HAP-1 (cell line): ENCODE data around the gene SLC9A3.

Source experiments
- DNase-seq, 2 experiments: peaks; one replicate each; pipeline ENCODE4 v3.0.0-alpha.2; 2016 to 2020; ENCODE audit warnings: low spot score in 2 of 2
- H3K27me3 ChIP-seq: fragments of 250-450 bp; sonication (Bioruptor Pico); 2 replicates; pipeline ENCODE4 v1.5.1; 2020; ENCODE audit warnings: low read depth, mild to moderate bottlenecking, moderate library complexity
- H3K36me3 ChIP-seq: fragments of 250-450 bp; sonication (Bioruptor Pico); replicated peaks from 2 replicates; pipeline ENCODE4 v1.5.1; 2020; ENCODE audit warnings: mild to moderate bottlenecking
- H3K4me1 ChIP-seq: fragments of 250-450 bp; sonication (Bioruptor Pico); 2 replicates; pipeline ENCODE4 v1.5.1; 2020; ENCODE audit warnings: mild to moderate bottlenecking
- H3K4me3 ChIP-seq: fragments of 250-450 bp; sonication (Bioruptor Pico); 2 replicates; pipeline ENCODE4 v1.5.1; 2020; ENCODE audit warnings: mild to moderate bottlenecking, moderate library complexity
- H3K9me3 ChIP-seq: fragments of 250-450 bp; sonication (Bioruptor Pico); 2 replicates; pipeline ENCODE4 v1.5.1; 2020; ENCODE audit warnings: mild to moderate bottlenecking, moderate library complexity
- in situ Hi-C: fragments of 300-500 bp; cut with MboI; formaldehyde crosslinking; loops from 3 replicates; pipeline ENCODE4 v1.14.3; 2020; ENCODE audit warnings: low sequenced_read_pairs, inconsistent platforms, mixed read lengths

Gene SLC9A3

GRCh38 chr5:539469-540070 lies 15.3 kb upstream of the SLC9A3 start:
- no peak for DNase-seq
- no peaks in the 10 kb centered on the region for H3K9me3 ChIP-seq
- H3K27me3 ChIP-seq, result peaks cover 11% of the 10 kb centered on the region
- H3K36me3 ChIP-seq, result no peaks in the 10 kb centered on the region
- in situ Hi-C loops, result no loop called here
- no peaks in the 10 kb centered on the region for H3K4me1 ChIP-seq
- H3K4me3 ChIP-seq, result no peak overlapping the region

GRCh38 chr5:538801-539468 lies 14.7 kb upstream of the SLC9A3 start:
- H3K4me3 ChIP-seq, result no peak overlapping the region
- in situ Hi-C loops, result no loop called here
- no peaks in the 10 kb centered on the region for H3K9me3 ChIP-seq
- H3K27me3 ChIP-seq, result peaks cover 11% of the 10 kb centered on the region
- H3K36me3 ChIP-seq, result no peaks in the 10 kb centered on the region
- no peaks in the 10 kb centered on the region for H3K4me1 ChIP-seq
- no peak for DNase-seq

GRCh38 chr5:538271-538771 lies 14.1 kb upstream of the SLC9A3 start:
- H3K4me1 ChIP-seq, result no peaks in the 10 kb centered on the region
- no peaks in the 10 kb centered on the region for H3K9me3 ChIP-seq
- in situ Hi-C loops, result no loop called here
- no peaks in the 10 kb centered on the region for H3K36me3 ChIP-seq
- H3K27me3 ChIP-seq, result peaks cover 11% of the 10 kb centered on the region
- H3K4me3 ChIP-seq, result no peak overlapping the region
- no peak for DNase-seq

- Histone ChIP-seq H3K9me3 (no peaks in the 10 kb centered on the region), H3K27me3 (peaks cover 11% of the 10 kb centered on the region), H3K36me3 (no peaks in the 10 kb centered on the region), H3K4me3 (no peak overlapping the region), H3K4me1 (no peaks in the 10 kb centered on the region)
- in situ Hi-C loops, result no loop called here
- DNase-seq, result no peak
Observed at GRCh38 chr5:537621-538071, 13.4 kb upstream of the SLC9A3 start.

GRCh38 chr5:537098-537497 lies 12.8 kb upstream of the SLC9A3 start:
- DNase-seq, result no peak
- H3K4me3 ChIP-seq, result no peak overlapping the region
- in situ Hi-C loops, result no loop called here
- no peaks in the 10 kb centered on the region for H3K4me1 ChIP-seq
- peaks cover 11% of the 10 kb centered on the region for H3K27me3 ChIP-seq
- H3K9me3 ChIP-seq, result no peaks in the 10 kb centered on the region
- no peaks in the 10 kb centered on the region for H3K36me3 ChIP-seq

GRCh38 chr5:535846-536698 lies 11.8 kb upstream of the SLC9A3 start:
- Histone ChIP-seq H3K9me3 (no peaks in the 10 kb centered on the region), H3K27me3 (peaks cover 11% of the 10 kb centered on the region), H3K4me3 (no peak overlapping the region), H3K36me3 (no peaks in the 10 kb centered on the region), H3K4me1 (no peaks in the 10 kb centered on the region)
- in situ Hi-C loops, result no loop called here
- DNase-seq, result no peak

- peaks cover 14% of the 10 kb centered on the region for H3K27me3 ChIP-seq
- H3K4me1 ChIP-seq, result no peaks in the 10 kb centered on the region
- H3K4me3 ChIP-seq, result no peak overlapping the region
- in situ Hi-C loops, result no loop called here
- DNase-seq, result no peak
- no peaks in the 10 kb centered on the region for H3K9me3 ChIP-seq
- no peaks in the 10 kb centered on the region for H3K36me3 ChIP-seq
Observed at GRCh38 chr5:534743-535671, 10.8 kb upstream of the SLC9A3 start.

- no peaks in the 10 kb centered on the region for H3K9me3 ChIP-seq
- in situ Hi-C loops, result no loop called here
- H3K4me1 ChIP-seq, result no peaks in the 10 kb centered on the region
- no peak for DNase-seq
- H3K27me3 ChIP-seq, result peaks cover 17% of the 10 kb centered on the region
- no peak overlapping the region for H3K4me3 ChIP-seq
- H3K36me3 ChIP-seq, result no peaks in the 10 kb centered on the region
Observed at GRCh38 chr5:533955-534742, 9.9 kb upstream of the SLC9A3 start.

GRCh38 chr5:533243-533954 lies 9.2 kb upstream of the SLC9A3 start:
- no peak for DNase-seq
- in situ Hi-C loops, result no loop called here
- Histone ChIP-seq H3K27me3 (peaks cover 17% of the 10 kb centered on the region), H3K9me3 (no peaks in the 10 kb centered on the region), H3K36me3 (no peaks in the 10 kb centered on the region), H3K4me3 (no peak overlapping the region), H3K4me1 (no peaks in the 10 kb centered on the region)

- H3K27me3 ChIP-seq, result peaks cover 20% of the 10 kb centered on the region
- H3K4me3 ChIP-seq, result no peak overlapping the region
- no peaks in the 10 kb centered on the region for H3K36me3 ChIP-seq
- in situ Hi-C loops, result no loop called here
- H3K9me3 ChIP-seq, result no peaks in the 10 kb centered on the region
- DNase-seq, result no peak
- H3K4me1 ChIP-seq, result no peaks in the 10 kb centered on the region
Observed at GRCh38 chr5:532521-533242, 8.4 kb upstream of the SLC9A3 start.

GRCh38 chr5:531749-532315 lies 7.6 kb upstream of the SLC9A3 start:
- Histone ChIP-seq H3K36me3 (no peaks in the 10 kb centered on the region), H3K27me3 (peaks cover 28% of the 10 kb centered on the region), H3K4me1 (no peaks in the 10 kb centered on the region), H3K4me3 (no peak overlapping the region), H3K9me3 (no peaks in the 10 kb centered on the region)
- in situ Hi-C loops, result no loop called here
- DNase-seq, result no peak
